HCT116 (cell line): ENCODE data around the gene TK2. TPM values are rescaled to one million over a fixed set of nuclear protein-coding genes. Genes with fewer than 3 reads are reported as not detected.

Source experiments
- ATAC-seq: fragments of 200-7000 bp; cut with Tn5 transposase; 2 replicates; pipeline ENCODE4 v1.9.1; 2020; ENCODE audit warnings: mild to moderate bottlenecking, moderate library complexity
- BruUV-seq: library from RNA; stranded (reverse); fragments of 400-500 nt; replicated peaks from 2 replicates; lab custom pipeline; 2021; lab: Mats Ljungman, UMichigan
- CTCF ChIA-PET: fragments of 300-600 bp; sonication (Branson Sonifier 250); formaldehyde crosslinking; loops from one replicate; lab custom pipeline; 2021; ENCODE audit warnings: antibody characterized with exemption; lab: Charles Lee
- POLR2A ChIA-PET: fragments of 300-600, 350-600 bp; sonication (Branson Sonifier 250); formaldehyde crosslinking; loops from one replicate; lab custom pipeline; 2021; ENCODE audit warnings: antibody characterized with exemption; lab: Charles Lee
- RAD21 ChIA-PET, 2 experiments: fragments of 300-600 bp; sonication (Branson Sonifier 250); formaldehyde crosslinking; loops; one replicate each; lab custom pipeline; 2023; ENCODE audit warnings: low total read pairs in 2 of 2; ENCODE audit not compliant: uncharacterized antibody in 2 of 2, unreplicated experiment in 2 of 2, low non-redundant PET in 1 of 2; lab: Charles Lee
- DNase-seq: peaks from one replicate; pipeline ENCODE4 v3.0.0-alpha.2; 2010; ENCODE audit warnings: low read depth, low spot score
- H2AFZ ChIP-seq: fragments of 200-600 bp; shearing (Covaris generic), sonication (generic); 2 replicates; pipeline ENCODE4 v1.6.1; 2017; ENCODE audit warnings: low read depth, mixed run types, mixed read lengths, antibody characterized with exemption, low read length; ENCODE audit not compliant: poor library complexity, severe bottlenecking
- H3K27ac ChIP-seq: 2 replicates; pipeline ENCODE4 v1.5.1; 2012; ENCODE audit warnings: low read depth, low read length
- H3K27me3 ChIP-seq: fragments of 200-600 bp; sonication (generic); 2 replicates; pipeline ENCODE4 v1.6.1; 2016; ENCODE audit warnings: mixed run types, low read length, mixed read lengths; ENCODE audit not compliant: insufficient read depth
- H3K36me3 ChIP-seq, 2 experiments: fragments of 200-500 bp in 1 of 2; fragments of 200-600 bp in 1 of 2; sonication (Bioruptor generic) in 1 of 2; sonication (generic) in 1 of 2; 2 replicates each; pipeline versions ENCODE4 v1.5.1 to v1.6.1; 2014 to 2016; ENCODE audit warnings: low read length in 2 of 2, inconsistent platforms in 1 of 2, mixed read lengths in 1 of 2, mixed run types in 1 of 2; ENCODE audit not compliant: insufficient read depth in 2 of 2, control insufficient read depth in 1 of 2
- H3K4me1 ChIP-seq, 2 experiments: fragments of 200-600 bp in 1 of 2; sonication (generic) in 1 of 2; 2 replicates each; pipeline versions ENCODE4 v1.5.1 to v1.6.1; 2012 to 2017; ENCODE audit warnings: low read length in 2 of 2, inconsistent platforms in 1 of 2, mild to moderate bottlenecking in 1 of 2, mixed read lengths in 1 of 2, mixed run types in 1 of 2, moderate library complexity in 1 of 2; ENCODE audit not compliant: insufficient read depth in 2 of 2, control insufficient read depth in 1 of 2
- H3K4me2 ChIP-seq: fragments of 200-600 bp; sonication (generic); 2 replicates; pipeline ENCODE4 v1.6.1; 2017; ENCODE audit warnings: mixed run types, low read length, mixed read lengths
- H3K4me3 ChIP-seq, 2 experiments: fragments of 200-600 bp in 1 of 2; sonication (generic) in 1 of 2; replicated peaks in 1 of 2; 2 replicates each; pipeline ENCODE4 v1.5.1; 2011 to 2016; ENCODE audit warnings: low read length in 2 of 2, control low read depth in 1 of 2, low read depth in 1 of 2, mild to moderate bottlenecking in 1 of 2, mixed read lengths in 1 of 2, mixed run types in 1 of 2
- H3K79me2 ChIP-seq: fragments of 200-600 bp; sonication (generic); 2 replicates; pipeline ENCODE4 v1.6.1; 2017; ENCODE audit warnings: mild to moderate bottlenecking, mixed run types, low read length, moderate library complexity, mixed read lengths; ENCODE audit not compliant: insufficient read depth
- H3K9ac ChIP-seq: fragments of 200-600 bp; sonication (generic); 2 replicates; pipeline ENCODE4 v1.6.1; 2016; ENCODE audit warnings: low read length, mixed read lengths
- H3K9me2 ChIP-seq: fragments of 200-600 bp; sonication (generic), shearing (Covaris generic); 2 replicates; pipeline ENCODE4 v1.6.1; 2017; ENCODE audit warnings: mixed run types, mild to moderate bottlenecking, moderate library complexity; ENCODE audit not compliant: insufficient read depth
- H3K9me3 ChIP-seq, 2 experiments: fragments of 200-500 bp in 1 of 2; fragments of 200-600 bp in 1 of 2; sonication (Bioruptor generic) in 1 of 2; sonication (generic) in 1 of 2; 2 replicates each; pipeline ENCODE4 v1.6.1; 2014 to 2017; ENCODE audit warnings: low read length in 2 of 2, mixed read lengths in 2 of 2, inconsistent platforms in 1 of 2, low read depth in 1 of 2, mild to moderate bottlenecking in 1 of 2, mixed run types in 1 of 2, moderate library complexity in 1 of 2; ENCODE audit not compliant: control insufficient read depth in 1 of 2, insufficient read depth in 1 of 2
- H4K20me1 ChIP-seq: fragments of 200-600 bp; sonication (generic), shearing (Covaris generic); 2 replicates; pipeline ENCODE4 v1.6.1; 2017; ENCODE audit warnings: mixed run types, mild to moderate bottlenecking, moderate library complexity; ENCODE audit not compliant: insufficient read depth
- CBX3 ChIP-seq: IDR thresholded peaks from 2 replicates; pipeline ENCODE4 v1.6.1; 2012; ENCODE audit warnings: low read depth
- EGR1 ChIP-seq: IDR thresholded peaks from 2 replicates; pipeline ENCODE4 v1.6.1; 2012; ENCODE audit warnings: low read depth
- EZH2 ChIP-seq: fragments of 200-600 bp; sonication (generic); IDR thresholded peaks from 2 replicates; pipeline ENCODE4 v1.6.1; 2017; ENCODE audit warnings: antibody characterized with exemption, mixed run types
- FOSL1 ChIP-seq: IDR thresholded peaks from 2 replicates; pipeline ENCODE4 v1.6.1; 2012; ENCODE audit warnings: low read depth
- MAX ChIP-seq: IDR thresholded peaks from 2 replicates; pipeline ENCODE4 v1.6.1; 2012
- POLR2A ChIP-seq: IDR thresholded peaks from 2 replicates; pipeline ENCODE4 v1.7.0; 2011; ENCODE audit warnings: borderline replicate concordance; ENCODE audit not compliant: insufficient read depth, insufficient read length; ENCODE audit errors: extremely low read depth
- REST ChIP-seq: IDR thresholded peaks from 2 replicates; pipeline ENCODE4 v1.6.1; 2012; ENCODE audit warnings: low read depth
- SIN3A ChIP-seq: IDR thresholded peaks from 2 replicates; pipeline ENCODE4 v1.6.1; 2012; ENCODE audit warnings: low read depth
- SP1 ChIP-seq: IDR thresholded peaks from 2 replicates; pipeline ENCODE4 v1.6.1; 2012; ENCODE audit warnings: low read depth
- SRF ChIP-seq: IDR thresholded peaks from 2 replicates; pipeline ENCODE4 v1.6.1; 2012; ENCODE audit warnings: low read depth
- TCF7L2 ChIP-seq: IDR thresholded peaks from 2 replicates; pipeline ENCODE4 v1.7.0; 2011; ENCODE audit warnings: borderline replicate concordance, inconsistent platforms; ENCODE audit not compliant: insufficient read depth, insufficient read length; ENCODE audit errors: extremely low read depth
- YY1 ChIP-seq: IDR thresholded peaks from 2 replicates; pipeline ENCODE4 v1.6.1; 2011; ENCODE audit warnings: low read length, low read depth, moderate library complexity, mild to moderate bottlenecking; ENCODE audit not compliant: insufficient replicate concordance; ENCODE audit errors: extremely low read depth
- ZNF274 ChIP-seq: fragments of 200-500 bp; sonication (Bioruptor generic); IDR thresholded peaks from 2 replicates; pipeline ENCODE4 v1.6.1; 2014; ENCODE audit warnings: mild to moderate bottlenecking, low read depth, low read length, inconsistent platforms
- intact Hi-C: fragments of 100-400 bp; cut with micrococcal nuclease; formaldehyde crosslinking; loops from 2 replicates; pipeline ENCODE4 v1.10.0; 2022
- total RNA-seq: library from RNA; stranded (reverse); gene quantifications from one replicate; pipeline ENCODE4 v1.2.1, GENCODE V29; 2021; ENCODE audit not compliant: unreplicated experiment
- TF ChIP-seq, protein P1 (sequence below): IDR thresholded peaks from 2 replicates; pipeline ENCODE4 v1.6.1; 2011; ENCODE audit warnings: mild to moderate bottlenecking, low read length, moderate library complexity; ENCODE audit not compliant: insufficient replicate concordance; ENCODE audit errors: extremely low read depth
- TF ChIP-seq, protein P2 (sequence below): IDR thresholded peaks from 2 replicates; pipeline ENCODE4 v1.6.1; 2012

TK2 gene
- total RNA-seq, 1 experiment from 2014 or later = 15.4 TPM

- POLR2A ChIA-PET = no interaction called here
- no TSS peak for BruUV-seq
- no peaks in the 10 kb centered on the region for H3K9me3 ChIP-seq
- no peak for DNase-seq
- TF ChIP-seq YY1 (no peak), ZNF274 (no peak), REST (no peak), TCF7L2 (no peak), CBX3 (no peak), EZH2 (no peak), POLR2A (no peak), EGR1 (no peak), SP1 (no peak), SIN3A (no peak), FOSL1 (no peak), SRF (no peak), MAX (no peak)
- TF ChIP-seq, protein P1, sequence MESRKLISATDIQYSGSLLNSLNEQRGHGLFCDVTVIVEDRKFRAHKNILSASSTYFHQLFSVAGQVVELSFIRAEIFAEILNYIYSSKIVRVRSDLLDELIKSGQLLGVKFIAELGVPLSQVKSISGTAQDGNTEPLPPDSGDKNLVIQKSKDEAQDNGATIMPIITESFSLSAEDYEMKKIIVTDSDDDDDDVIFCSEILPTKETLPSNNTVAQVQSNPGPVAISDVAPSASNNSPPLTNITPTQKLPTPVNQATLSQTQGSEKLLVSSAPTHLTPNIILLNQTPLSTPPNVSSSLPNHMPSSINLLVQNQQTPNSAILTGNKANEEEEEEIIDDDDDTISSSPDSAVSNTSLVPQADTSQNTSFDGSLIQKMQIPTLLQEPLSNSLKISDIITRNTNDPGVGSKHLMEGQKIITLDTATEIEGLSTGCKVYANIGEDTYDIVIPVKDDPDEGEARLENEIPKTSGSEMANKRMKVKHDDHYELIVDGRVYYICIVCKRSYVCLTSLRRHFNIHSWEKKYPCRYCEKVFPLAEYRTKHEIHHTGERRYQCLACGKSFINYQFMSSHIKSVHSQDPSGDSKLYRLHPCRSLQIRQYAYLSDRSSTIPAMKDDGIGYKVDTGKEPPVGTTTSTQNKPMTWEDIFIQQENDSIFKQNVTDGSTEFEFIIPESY = no peak
- TF ChIP-seq, protein P2, sequence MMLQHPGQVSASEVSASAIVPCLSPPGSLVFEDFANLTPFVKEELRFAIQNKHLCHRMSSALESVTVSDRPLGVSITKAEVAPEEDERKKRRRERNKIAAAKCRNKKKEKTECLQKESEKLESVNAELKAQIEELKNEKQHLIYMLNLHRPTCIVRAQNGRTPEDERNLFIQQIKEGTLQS = no peak
- H3K36me3 ChIP-seq = no peaks in the 10 kb centered on the region
- peaks cover 0 to 13% of the 10 kb centered on the region in 2 experiments; a peak in 3 of 4 replicates for H3K4me1 ChIP-seq
- no peak overlapping the region for H3K27ac ChIP-seq
- H3K9ac ChIP-seq = no peak overlapping the region
- CTCF ChIA-PET = interaction anchor here (1.3 kb wide), 1 partner anchor 9 kb away, joined by 3 read pairs; no protein-coding TSS in a partner anchor
- no peaks in the 10 kb centered on the region for H3K27me3 ChIP-seq
- no peak overlapping the region for H2AFZ ChIP-seq
- ATAC-seq = no peak
- no peaks in the 10 kb centered on the region for H3K9me2 ChIP-seq
- no peak overlapping the region for H3K4me3 ChIP-seq
- intact Hi-C loops = no loop called here
- RAD21 ChIA-PET = no interaction called here
- peaks cover 3% of the 10 kb centered on the region; the same call in 1 of the 2 replicates for H4K20me1 ChIP-seq
- no peak overlapping the region for H3K4me2 ChIP-seq
- H3K79me2 ChIP-seq = no peaks in the 10 kb centered on the region
Observed at GRCh38 chr16:66572356-66572755, 22.4 kb upstream of the TK2 start.
